A549 (cell line): ENCODE data around the gene UBAP1L. TPM values are rescaled to one million over a fixed set of nuclear protein-coding genes. Genes with fewer than 3 reads are reported as not detected.

Source experiments
- ATAC-seq, 2 experiments: fragments of 200-7000 bp in 1 of 2; fragments of >200 bp in 1 of 2; cut with Nextera tagmentation in 1 of 2; cut with Tn5 transposase in 1 of 2; 3 replicates each; pipeline versions ENCODE4 v1.8.0 to v1.9.1; 2018 to 2020; ENCODE audit warnings: mild to moderate bottlenecking in 1 of 2, moderate library complexity in 1 of 2
- CTCF ChIA-PET: fragments of 300-600 bp; sonication (Branson Sonifier 250); formaldehyde crosslinking; extraction: SDS; loops from one replicate; lab custom pipeline; 2021; ENCODE audit warnings: antibody characterized with exemption, inconsistent platforms; lab: Yijun Ruan, JAX
- POLR2A ChIA-PET: fragments of 350-600 bp; formaldehyde crosslinking; extraction: SDS; loops from one replicate; lab custom pipeline; 2021; ENCODE audit warnings: antibody characterized with exemption, inconsistent platforms; lab: Yijun Ruan, JAX
- DNase-seq, 2 experiments: peaks; one replicate each; pipeline versions ENCODE4 v3.0.0 to v3.0.0-alpha.2; 2011 to 2016; ENCODE audit warnings: low read depth in 1 of 2, low spot score in 1 of 2
- FAIRE-seq: peaks from 2 replicates; lab custom pipeline; 2011; peaks lifted over from hg19 to GRCh38; lab: Jason Lieb, UNC
- H3K27ac ChIP-seq, 2 experiments: fragments of >200 bp; sonication (Bioruptor Twin); formaldehyde crosslinking; 3 replicates each; pipeline ENCODE4 v1.5.1; 2016 to 2017
- H3K4me1 ChIP-seq: fragments of >200 bp; sonication (Bioruptor Twin); formaldehyde crosslinking; 3 replicates; pipeline ENCODE4 v1.6.1; 2016
- H3K4me2 ChIP-seq: fragments of >200 bp; sonication (Bioruptor Twin); formaldehyde crosslinking; 3 replicates; pipeline ENCODE4 v1.6.1; 2016
- H3K4me3 ChIP-seq: fragments of >200 bp; sonication (Bioruptor Twin); formaldehyde crosslinking; 3 replicates; pipeline ENCODE4 v1.5.1; 2016
- H3K9me3 ChIP-seq: fragments of >200 bp; sonication (Bioruptor Twin); formaldehyde crosslinking; 3 replicates; pipeline ENCODE4 v1.6.1; 2016
- BCL3 ChIP-seq: fragments of >200 bp; sonication (Bioruptor Twin); formaldehyde crosslinking; IDR thresholded peaks from 3 replicates; pipeline ENCODE4 v1.6.1; 2016
- CBX8 ChIP-seq: fragments of 200-600 bp; sonication (generic); IDR thresholded peaks from 2 replicates; pipeline ENCODE4 v1.6.1; 2016
- CEBPB ChIP-seq, 2 experiments: fragments of >200 bp in 1 of 2; sonication (Bioruptor Twin) in 1 of 2; formaldehyde crosslinking in 1 of 2; IDR thresholded peaks; 2 replicates each; pipeline ENCODE4 v1.6.1; 2012 to 2016
- CHD2 ChIP-seq: fragments of 150-350 bp; IDR thresholded peaks from 2 replicates; pipeline ENCODE4 v1.6.1; 2014; ENCODE audit warnings: low read length; ENCODE audit not compliant: partially characterized antibody
- EP300 ChIP-seq, 2 experiments: fragments of >200 bp; sonication (Bioruptor Twin); formaldehyde crosslinking; IDR thresholded peaks; 2 replicates in 1 of 2; 3 replicates in 1 of 2; pipeline ENCODE4 v1.6.1; 2016 to 2017
- FOSB ChIP-seq: fragments of 250-450 bp; sonication (Bioruptor Pico); IDR thresholded peaks from 2 replicates; pipeline ENCODE4 v1.5.0; 2020; ENCODE audit warnings: mild to moderate bottlenecking, moderate library complexity
- HDAC2 ChIP-seq: fragments of 200-600 bp; sonication (generic); IDR thresholded peaks from 2 replicates; pipeline ENCODE4 v1.6.1; 2016
- HEYL ChIP-seq: fragments of 250-450 bp; sonication (Bioruptor Pico); IDR thresholded peaks from 2 replicates; pipeline ENCODE4 v1.8.0; 2021; ENCODE audit warnings: mild to moderate bottlenecking, moderate library complexity
- HOXA7 ChIP-seq: fragments of 250-450 bp; sonication (Bioruptor Pico); IDR thresholded peaks from 2 replicates; pipeline ENCODE4 v1.5.0; 2020; ENCODE audit warnings: mild to moderate bottlenecking, moderate library complexity
- PBX3 ChIP-seq: IDR thresholded peaks from 2 replicates; pipeline ENCODE4 v1.6.1; 2012
- RAD21 ChIP-seq, 2 experiments: fragments of >200 bp in 1 of 2; sonication (Bioruptor Twin) in 1 of 2; formaldehyde crosslinking in 1 of 2; IDR thresholded peaks in 1 of 2; conservative IDR thresholded peaks in 1 of 2; 2 replicates in 1 of 2; 3 replicates in 1 of 2; pipeline ENCODE4 v1.6.1; 2012 to 2018; ENCODE audit warnings: inconsistent platforms in 1 of 2
- RARB ChIP-seq: fragments of 250-450 bp; sonication (Bioruptor Pico); IDR thresholded peaks from 2 replicates; pipeline ENCODE4 v1.8.0; 2021; ENCODE audit warnings: mild to moderate bottlenecking, moderate library complexity
- TFCP2L1 ChIP-seq: fragments of 250-450 bp; sonication (Bioruptor Pico); IDR thresholded peaks from 2 replicates; pipeline ENCODE4 v1.5.0; 2021; ENCODE audit warnings: mild to moderate bottlenecking
- ZC3H11A ChIP-seq: fragments of 450-650 bp; IDR thresholded peaks from 2 replicates; pipeline ENCODE4 v1.6.1; 2014; ENCODE audit warnings: antibody characterized with exemption, mild to moderate bottlenecking
- ZFP36 ChIP-seq: fragments of 450-650 bp; IDR thresholded peaks from 2 replicates; pipeline ENCODE4 v1.6.1; 2014; ENCODE audit warnings: borderline replicate concordance; ENCODE audit not compliant: partially characterized antibody
- ZNF302 ChIP-seq: fragments of 250-450 bp; sonication (Bioruptor Pico); IDR thresholded peaks from 2 replicates; pipeline ENCODE4 v1.9.0; 2021; ENCODE audit warnings: inconsistent platforms, mild to moderate bottlenecking, moderate library complexity
- ZSCAN20 ChIP-seq: fragments of 250-450 bp; sonication (Bioruptor Pico); IDR thresholded peaks from 2 replicates; pipeline ENCODE4 v1.8.0; 2022; ENCODE audit warnings: mild to moderate bottlenecking, moderate library complexity
- WGBS: methylation state at CpG from one replicate; pipeline ENCODE4 v1.1.6; 2017; ENCODE audit errors: missing lambda C conversion rate; 5-methylcytosine and 5-hydroxymethylcytosine counted together
- polyA plus RNA-seq, 4 experiments: library from polyadenylated mRNA; depleted of rRNA in 3 of 4; stranded (reverse); fragments of >200 nt; fragmentation: RNase III in 1 of 4; extraction: RNeasy Plus Mini Kit Qiagen cat#74134 plus additional on column Dnase treatment in 1 of 4; gene quantifications; 2 replicates in 3 of 4; 3 replicates in 1 of 4; pipeline ENCODE4 v1.2.3, GENCODE V29; 2011 to 2017
- TF ChIP-seq, protein P1 (sequence below): fragments of 450-650 bp; IDR thresholded peaks from 2 replicates; pipeline ENCODE4 v1.6.1; 2014; ENCODE audit warnings: antibody characterized with exemption
- TF ChIP-seq, protein P2 (sequence below): fragments of 250-450 bp; sonication (Bioruptor Pico); IDR thresholded peaks from 2 replicates; pipeline ENCODE4 v1.5.0; 2021; ENCODE audit warnings: mild to moderate bottlenecking, moderate library complexity, borderline replicate concordance

The UBAP1L gene
- polyA plus RNA-seq, 2 of the 4 experiments (the other 2 are of a cell fraction), result 0.84 to 0.87 TPM

DNA sequence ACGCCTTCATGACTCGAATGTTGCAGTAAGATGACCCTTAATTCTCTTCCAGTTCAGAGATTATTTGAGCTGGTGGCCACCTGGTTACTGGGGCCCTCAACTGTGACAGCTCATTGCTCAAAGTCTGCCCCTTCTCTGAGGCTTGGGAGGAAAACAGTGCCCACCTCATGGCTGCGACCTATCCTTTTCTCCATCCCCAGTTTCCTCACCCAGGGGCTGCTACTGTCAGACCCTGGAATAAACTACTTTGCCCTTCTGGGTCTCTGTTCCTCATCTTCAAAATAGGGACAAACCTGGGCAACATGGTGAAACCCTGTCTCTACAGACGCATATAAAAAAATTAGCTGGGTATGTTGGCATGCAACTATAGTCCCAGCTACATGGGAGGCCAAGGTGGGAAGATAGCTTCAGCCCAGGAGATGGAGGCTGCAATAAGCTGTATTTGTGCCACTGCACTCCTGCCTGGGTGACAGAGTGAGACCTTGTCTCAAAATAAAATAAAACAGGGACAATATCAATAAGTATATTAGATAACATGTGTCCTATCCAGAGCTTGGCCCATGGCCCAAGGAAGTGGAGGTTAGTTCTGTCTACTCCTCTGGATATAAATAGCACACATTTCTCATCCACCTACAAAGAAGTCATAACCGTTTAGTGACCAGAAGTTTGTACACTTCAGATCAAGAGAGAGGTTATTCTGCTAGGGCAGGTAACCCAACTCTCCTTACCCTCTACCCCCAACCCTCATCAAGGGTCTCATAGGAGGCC is 45.0 kb downstream of the UBAP1L start:
- CTCF ChIA-PET, result interaction anchor here (1.0 to 33.7 kb wide), 7 partner anchors 4 to 227 kb away, joined by 3 to 1280 read pairs (median 7); partner anchors contain the start of genes KBTBD13, RASL12, SLC51B and UBAP1L
- no peak overlapping the region for H3K4me3 ChIP-seq
- ATAC-seq, result no peak
- TF ChIP-seq, protein P1, sequence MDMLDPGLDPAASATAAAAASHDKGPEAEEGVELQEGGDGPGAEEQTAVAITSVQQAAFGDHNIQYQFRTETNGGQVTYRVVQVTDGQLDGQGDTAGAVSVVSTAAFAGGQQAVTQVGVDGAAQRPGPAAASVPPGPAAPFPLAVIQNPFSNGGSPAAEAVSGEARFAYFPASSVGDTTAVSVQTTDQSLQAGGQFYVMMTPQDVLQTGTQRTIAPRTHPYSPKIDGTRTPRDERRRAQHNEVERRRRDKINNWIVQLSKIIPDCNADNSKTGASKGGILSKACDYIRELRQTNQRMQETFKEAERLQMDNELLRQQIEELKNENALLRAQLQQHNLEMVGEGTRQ, result no peak
- TF ChIP-seq ZSCAN20 (CRISPR knock-in tag), result no peak
- TF ChIP-seq TFCP2L1 (CRISPR knock-in tag), result no peak
- TF ChIP-seq FOSB (CRISPR knock-in tag), result no peak
- TF ChIP-seq HEYL (CRISPR knock-in tag), result no peak
- no peak for TF ChIP-seq PBX3
- no peak for TF ChIP-seq CHD2
- no peak for TF ChIP-seq CBX8
- TF ChIP-seq ZNF302 (CRISPR knock-in tag), result no peak
- no peak for TF ChIP-seq ZFP36
- TF ChIP-seq, protein P2, sequence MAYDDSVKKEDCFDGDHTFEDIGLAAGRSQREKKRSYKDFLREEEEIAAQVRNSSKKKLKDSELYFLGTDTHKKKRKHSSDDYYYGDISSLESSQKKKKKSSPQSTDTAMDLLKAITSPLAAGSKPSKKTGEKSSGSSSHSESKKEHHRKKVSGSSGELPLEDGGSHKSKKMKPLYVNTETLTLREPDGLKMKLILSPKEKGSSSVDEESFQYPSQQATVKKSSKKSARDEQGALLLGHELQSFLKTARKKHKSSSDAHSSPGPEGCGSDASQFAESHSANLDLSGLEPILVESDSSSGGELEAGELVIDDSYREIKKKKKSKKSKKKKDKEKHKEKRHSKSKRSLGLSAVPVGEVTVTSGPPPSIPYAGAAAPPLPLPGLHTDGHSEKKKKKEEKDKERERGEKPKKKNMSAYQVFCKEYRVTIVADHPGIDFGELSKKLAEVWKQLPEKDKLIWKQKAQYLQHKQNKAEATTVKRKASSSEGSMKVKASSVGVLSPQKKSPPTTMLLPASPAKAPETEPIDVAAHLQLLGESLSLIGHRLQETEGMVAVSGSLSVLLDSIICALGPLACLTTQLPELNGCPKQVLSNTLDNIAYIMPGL (CRISPR knock-in tag), result no peak
- TF ChIP-seq CEBPB (IDR thresholded peaks at IDR 0.05), result no peak
- no peak for TF ChIP-seq RARB (CRISPR knock-in tag)
- no peak for TF ChIP-seq HDAC2
- TF ChIP-seq EP300 (IDR thresholded peaks at IDR 0.05), result no peak
- no peak for TF ChIP-seq RAD21 (conservative IDR thresholded peaks at IDR 0.05 in 1 of 2, IDR thresholded peaks at IDR 0.05 in 1 of 2)
- TF ChIP-seq HOXA7 (CRISPR knock-in tag), result no peak
- TF ChIP-seq, all 56 proteins: peak for 0
- H3K27ac ChIP-seq, result no peak overlapping the region
- FAIRE-seq (no peak), DNase-seq (no peak)
- POLR2A ChIA-PET, result interaction anchor here (0.6 kb wide), 1 partner anchor 462 kb away, joined by 10 read pairs; no protein-coding TSS in a partner anchor
- peaks cover 5% of the 10 kb centered on the region; the same call in 2 of the 3 replicates for H3K4me1 ChIP-seq
- 72% methylated on average over 5 of the region's 5 CpGs for WGBS
- no peak overlapping the region for H3K4me2 ChIP-seq
- H3K9me3 ChIP-seq, result no peaks in the 10 kb centered on the region

DNA sequence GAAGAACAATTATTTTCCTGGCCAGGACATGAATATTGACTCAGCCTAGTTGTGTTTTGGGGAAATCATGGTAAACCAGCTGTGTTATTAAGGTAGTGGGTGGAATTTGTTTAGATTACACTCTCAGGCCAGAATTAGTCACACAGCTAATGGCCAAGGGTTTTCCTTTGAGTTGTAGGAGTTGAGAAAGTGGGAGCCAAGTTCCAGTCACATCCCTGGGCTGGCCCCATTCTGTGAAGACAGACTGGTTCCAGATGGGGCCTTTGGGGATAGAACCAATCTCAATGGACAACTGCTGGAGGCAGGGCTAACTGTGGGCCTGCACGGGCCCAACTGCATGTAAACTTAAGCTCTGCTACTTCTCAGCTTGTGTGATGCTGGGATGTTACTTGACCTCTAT is 45.8 kb downstream of the UBAP1L start:
- Histone ChIP-seq H3K27ac (no peak overlapping the region), H3K9me3 (no peaks in the 10 kb centered on the region), H3K4me2 (no peak overlapping the region), H3K4me3 (no peak overlapping the region), H3K4me1 (peaks cover 5% of the 10 kb centered on the region; the same call in 2 of the 3 replicates)
- DNase-seq (no peak), ATAC-seq (no peak), FAIRE-seq (no peak)
- ChIA-PET POLR2A (no interaction called here), CTCF (interaction anchor here (1.0 to 33.7 kb wide), 7 partner anchors 5 to 228 kb away, joined by 3 to 1280 read pairs (median 7); partner anchors contain the start of genes KBTBD13, RASL12, SLC51B and UBAP1L)
- 56% methylated on average over 1 of the region's 1 CpG for WGBS
- no peak for TF ChIP-seq BCL3
- TF ChIP-seq ZC3H11A, result no peak
